C4-2B (cell line): Measurements from ENCODE around the gene RAPGEF1.

Source experiments
- CTCF ChIP-seq: fragments of 450-650 bp; conservative IDR thresholded peaks from 2 replicates; pipeline ENCODE4 v1.5.1; 2017; ENCODE audit warnings: mild to moderate bottlenecking
- ZFX ChIP-seq: fragments of 450-650 bp; IDR thresholded peaks from 2 replicates; pipeline ENCODE4 v1.6.1; 2017

- TF ChIP-seq CTCF (no peak), ZFX (no peak)
Observed at GRCh38 chr9:131700076-131700475, 39.8 kb downstream of the RAPGEF1 start.
